NCI-H510A (cell line): ENCODE measurements around the gene MYRIP.
"Not testable (repeated sequence)": the region's sequence is repeated elsewhere in the genome, so short reads cannot be mapped to it uniquely, and the experiment has no call there.

Experiments used
- DNase-seq: peaks from one replicate; lab custom pipeline; 2025; lab: John Stamatoyannopoulos, UW

Gene MYRIP

DNA sequence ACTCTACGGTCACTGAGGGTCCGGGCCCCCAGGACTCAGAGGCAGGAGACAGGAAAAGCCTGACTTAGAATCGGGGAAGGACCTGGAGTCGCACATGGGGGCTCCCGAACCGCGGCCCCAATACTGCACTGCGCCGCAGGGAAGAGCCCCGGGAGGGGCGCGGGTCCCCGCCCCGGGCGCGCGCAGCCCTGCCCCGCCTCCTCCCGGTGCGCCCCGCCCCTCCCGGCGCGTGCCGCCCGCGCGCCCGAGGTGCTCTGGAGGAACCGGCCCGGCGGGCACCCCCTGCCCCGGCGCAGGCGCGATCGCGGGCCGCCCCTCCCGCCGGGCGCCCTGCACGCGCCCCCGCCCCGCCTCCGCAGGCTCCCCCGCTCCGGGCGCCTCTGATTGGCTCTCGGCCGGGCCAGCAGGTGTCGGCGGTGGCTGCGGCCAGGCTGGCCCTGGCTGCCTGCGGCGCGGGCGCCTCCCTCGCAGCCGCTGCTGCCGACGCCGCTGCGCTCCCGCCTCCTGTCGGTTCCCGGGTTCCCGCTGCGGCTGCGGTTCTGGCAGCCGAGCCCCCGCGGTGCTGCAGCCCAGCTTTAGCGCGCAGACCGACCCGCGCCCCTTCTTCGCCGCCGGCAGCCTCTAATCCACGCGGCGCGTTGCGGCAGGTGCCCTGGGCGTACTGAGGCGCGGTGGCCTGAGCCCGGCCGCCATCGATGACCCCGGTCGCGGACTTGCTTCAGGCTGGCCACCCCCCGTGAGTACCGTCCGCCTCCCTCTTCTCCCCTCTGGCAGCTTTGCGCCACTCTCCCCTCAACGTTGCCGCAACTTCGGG, at the start of gene MYRIP:
MYRIP (plus strand) TSS at position 429 of the 814 bp plus-strand sequence. CDS start 91,208 bp downstream, outside the sequence.
- peak; percentile 72 for DNase-seq

DNA sequence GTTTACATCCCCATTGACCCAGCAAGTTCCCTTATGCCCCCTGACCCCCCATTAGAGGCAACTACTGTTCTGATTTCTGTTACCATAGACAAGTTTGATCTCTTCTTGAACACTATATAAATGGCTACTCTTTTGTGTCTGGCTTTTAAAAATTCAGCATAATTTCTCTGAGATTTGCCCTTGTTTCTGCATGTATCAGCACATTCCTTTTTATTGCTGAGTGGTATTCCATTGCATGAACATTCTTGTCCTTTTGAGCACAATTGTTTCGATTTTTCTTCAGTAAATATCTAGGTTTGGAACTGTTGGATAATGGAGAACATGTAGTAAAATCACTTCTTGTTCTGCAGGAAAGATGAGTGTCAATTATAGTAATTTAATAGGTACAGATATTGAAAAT, 49.1 kb upstream of the MYRIP start:
- no peak for DNase-seq

DNA sequence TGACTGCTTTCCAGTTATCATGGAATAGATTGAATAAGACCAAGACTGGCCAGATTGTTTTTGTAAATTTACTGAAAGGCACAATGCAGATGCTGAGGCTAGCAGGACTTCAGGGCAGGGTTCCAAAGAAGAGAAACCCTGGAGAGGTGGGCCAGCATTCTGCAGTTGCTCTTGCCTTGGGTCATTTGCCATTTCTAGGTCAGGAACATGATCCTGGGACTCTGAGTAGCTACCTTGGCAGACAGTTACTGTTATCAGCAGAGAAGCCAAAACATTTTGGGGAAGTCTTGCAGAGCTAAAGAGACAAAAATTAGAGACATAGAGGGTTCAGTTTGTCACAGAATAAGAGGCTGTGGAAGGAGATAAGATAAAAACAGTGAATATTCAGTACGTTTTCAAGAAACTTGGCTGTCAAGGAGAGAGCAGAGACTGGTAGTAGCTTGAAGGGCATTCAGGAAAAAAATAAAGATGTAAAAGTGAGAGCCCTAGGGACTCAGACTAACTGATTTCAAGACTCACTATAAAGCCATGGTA, 46.8 kb upstream of the MYRIP start:
- DNase-seq, result no peak

DNA sequence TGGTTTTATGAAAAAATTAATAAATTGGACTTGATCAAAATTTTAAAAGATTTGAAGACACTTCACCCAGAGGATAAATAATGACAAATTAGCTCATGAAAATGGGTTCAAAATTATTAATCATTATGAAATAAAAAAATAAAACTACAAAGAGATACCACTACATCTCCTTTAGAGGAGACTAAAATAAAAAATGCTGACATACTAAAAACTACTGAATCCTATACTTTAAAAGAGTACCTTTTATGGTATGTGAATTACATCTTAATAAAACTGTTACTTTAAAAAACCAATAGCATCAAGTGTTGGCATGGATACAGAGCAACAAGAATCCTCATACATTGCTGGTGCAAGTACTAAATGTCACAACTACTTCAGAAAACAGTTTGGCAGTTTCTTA, 46.0 kb upstream of the MYRIP start:
- DNase-seq, result no peak

DNA sequence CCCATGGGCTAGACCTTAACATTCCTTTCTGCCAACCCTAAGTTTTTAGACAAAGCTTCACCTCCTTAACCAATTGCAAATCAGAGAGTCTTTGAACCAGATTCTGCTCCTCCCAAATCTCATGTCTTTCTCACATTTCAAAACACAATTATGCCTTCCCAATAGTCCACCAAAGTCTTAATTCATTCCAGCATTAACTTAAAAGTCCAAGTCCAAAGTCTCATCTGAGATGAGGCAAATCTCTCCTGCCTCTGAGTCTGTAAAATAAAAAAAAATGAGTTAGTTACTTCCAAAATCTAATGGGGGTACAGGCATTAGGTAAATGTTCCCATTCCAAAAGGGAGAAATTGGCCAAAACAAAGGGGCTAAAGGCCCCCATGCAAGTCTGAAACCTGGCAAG, 43.8 kb upstream of the MYRIP start:
- no peak for DNase-seq

DNA sequence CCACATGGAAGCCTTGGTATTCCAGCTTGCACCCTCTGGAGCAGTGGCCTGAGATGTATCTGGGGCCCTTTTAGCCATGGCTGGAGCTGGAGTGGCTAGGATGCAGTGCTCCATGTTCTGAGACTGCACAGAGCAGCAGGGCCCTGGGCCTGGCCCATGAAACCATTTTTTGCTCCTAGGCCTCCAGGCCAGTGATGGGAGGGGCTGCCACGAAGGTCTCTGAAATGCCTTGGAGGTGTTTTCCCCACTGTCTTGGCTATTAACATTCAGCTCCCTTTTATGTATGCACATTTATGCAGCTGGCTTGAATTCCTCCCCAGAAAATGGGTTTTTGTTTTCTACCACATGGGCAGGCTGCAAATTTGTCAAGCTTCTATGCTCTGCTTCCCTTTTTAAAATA, 43.0 kb upstream of the MYRIP start:
- DNase-seq, result no peak

DNA sequence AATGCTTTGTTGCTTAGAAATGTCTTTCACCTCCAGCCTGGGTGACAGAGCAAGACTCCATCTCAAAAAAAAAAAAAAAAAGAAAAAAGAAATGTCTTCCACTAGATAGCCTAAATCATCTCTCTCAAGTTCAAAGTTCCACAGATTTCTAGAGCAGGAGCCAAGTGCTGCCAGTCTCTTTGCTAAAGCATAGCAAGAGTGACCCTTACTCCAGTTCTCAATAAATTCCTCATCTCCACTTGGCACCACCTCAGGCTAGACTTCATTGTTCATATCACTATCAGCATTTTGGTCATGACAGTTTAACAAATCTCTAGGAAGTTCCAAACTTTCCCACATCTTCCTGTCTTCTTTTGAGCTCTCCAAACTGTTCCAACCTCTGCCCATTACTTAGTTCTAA, 42.5 kb upstream of the MYRIP start:
- DNase-seq, result not testable (repeated sequence)

DNA sequence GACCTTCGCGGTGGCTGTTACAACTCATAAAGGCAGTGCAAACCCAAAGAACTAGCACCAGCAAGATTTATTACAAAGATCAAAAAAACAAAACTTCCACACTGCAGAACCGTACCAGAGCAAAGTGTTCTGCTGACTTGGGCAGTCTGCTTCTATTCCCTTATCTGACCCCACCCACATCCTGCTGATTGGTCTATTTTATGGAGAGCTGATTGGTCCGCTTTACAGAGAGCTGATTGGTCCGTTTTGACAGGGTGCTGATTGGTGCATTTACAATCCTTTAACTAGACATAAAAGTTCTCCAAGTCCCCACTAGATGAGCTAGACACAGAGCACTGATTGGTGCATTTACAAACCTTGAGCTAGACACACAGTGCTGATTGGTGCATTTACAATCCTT, 31.2 kb upstream of the MYRIP start:
- DNase-seq, result not testable (repeated sequence)

DNA sequence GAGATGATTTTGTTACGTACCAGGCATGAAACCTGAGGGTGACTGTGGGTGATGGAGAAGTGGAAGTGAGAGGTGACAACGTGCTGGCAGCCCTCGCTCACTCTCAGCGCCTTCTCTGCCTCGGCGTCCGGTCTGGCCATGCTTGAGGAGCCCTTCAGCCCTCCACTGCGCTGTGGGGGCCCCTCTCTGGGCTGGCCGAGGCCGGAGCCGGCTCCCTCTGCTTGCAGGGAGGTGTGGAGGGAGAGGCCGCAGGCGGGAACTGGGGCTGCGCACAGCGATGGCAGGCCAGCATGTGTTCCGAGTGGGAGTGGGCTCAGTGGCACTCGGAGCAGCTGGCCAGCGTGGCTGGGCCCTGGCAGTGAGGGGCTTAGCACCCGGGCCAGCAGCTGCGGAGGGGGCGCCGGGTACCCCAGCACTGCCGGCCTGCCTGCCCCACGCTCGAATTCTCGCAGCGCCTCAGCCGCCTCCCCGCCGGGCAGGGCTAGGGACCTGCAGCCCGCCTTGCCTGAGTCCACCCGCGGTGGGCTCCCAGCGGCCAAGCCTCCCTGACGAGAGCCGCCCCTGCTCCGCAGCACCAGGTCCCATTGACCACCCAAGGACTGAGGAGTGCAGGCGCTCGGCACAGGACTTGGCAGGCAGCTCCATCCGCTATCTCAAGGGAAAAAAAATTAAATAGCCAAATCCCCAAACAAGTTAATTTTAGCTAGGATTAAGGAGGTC, 29.7 kb upstream of the MYRIP start:
- no peak for DNase-seq

DNA sequence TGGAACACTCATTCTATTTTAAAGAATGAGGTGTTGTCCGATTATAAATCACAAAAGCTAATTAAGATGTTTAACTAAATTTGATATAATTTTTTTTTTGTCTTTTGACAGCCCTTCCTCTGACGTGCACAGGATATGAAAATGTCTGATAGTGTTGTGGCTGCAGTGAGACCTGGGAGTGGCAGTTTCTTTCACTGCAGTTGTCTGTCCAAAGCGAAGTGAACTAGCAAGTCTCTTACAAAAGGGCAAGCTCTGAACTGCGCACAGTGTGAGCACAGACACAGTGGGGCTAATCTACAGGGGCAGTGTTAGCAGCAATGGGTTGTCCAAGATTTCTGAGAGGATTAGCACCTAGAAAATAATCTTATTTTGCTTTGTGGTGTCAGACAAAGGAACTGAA, 29.1 kb upstream of the MYRIP start:
- no peak for DNase-seq

DNA sequence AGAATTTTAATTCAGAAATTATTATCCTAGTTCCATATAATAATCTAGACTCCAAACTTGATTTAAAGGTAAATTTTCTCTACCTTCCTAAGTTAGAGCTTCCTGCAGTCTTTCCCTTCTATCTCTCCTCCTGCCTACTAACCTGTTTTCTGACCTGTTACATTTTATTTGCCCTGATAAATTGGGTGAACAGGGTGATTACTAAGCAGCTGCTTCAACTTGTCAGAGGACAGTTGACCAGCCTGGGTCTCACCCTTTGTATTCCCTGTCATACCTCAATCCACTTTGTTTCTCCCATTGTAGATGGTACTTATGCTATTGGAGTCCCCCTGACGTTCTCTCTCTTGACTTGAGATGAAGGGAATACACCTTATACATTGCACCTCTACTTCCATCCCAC, 28.4 kb upstream of the MYRIP start:
- DNase-seq, result no peak

DNA sequence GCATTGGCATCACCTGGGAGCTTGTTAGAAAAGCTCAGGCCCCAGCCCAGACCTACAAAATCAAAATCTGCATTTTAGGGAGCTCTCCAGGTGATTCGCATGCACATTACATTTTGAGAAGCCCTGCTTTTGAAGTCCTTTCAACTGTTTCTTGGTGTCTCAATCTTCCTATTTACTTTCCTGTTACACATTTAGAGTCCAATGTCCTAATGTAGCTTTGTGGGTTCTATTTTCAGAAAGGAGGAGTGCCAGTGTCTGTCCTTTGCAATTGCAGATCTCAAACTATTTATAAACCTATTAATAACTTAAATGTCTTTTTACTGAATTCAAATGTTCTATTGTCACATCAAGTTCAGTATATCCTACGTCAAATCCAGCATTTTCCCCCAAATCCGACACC, 27.8 kb upstream of the MYRIP start:
- DNase-seq, result no peak

DNA sequence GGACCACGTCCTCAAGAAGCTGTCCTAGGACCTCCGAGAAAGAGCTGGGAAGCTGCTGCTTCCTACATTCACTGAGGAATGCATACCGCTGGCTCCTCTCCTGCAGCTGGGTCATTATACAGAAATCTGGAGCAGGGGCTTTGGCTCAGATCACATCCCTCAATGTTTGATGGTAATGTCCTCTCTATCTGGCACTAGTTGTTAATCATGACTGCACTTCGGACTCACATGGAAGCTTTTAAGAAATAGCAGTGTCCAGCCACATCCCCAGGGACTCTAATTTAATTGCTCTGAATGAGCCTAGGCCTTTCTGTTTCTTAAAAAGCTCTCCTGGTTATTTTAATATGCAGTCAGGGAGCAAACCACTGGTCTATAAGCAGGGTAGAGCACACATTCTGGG, 25.7 kb upstream of the MYRIP start:
- DNase-seq, result no peak

DNA sequence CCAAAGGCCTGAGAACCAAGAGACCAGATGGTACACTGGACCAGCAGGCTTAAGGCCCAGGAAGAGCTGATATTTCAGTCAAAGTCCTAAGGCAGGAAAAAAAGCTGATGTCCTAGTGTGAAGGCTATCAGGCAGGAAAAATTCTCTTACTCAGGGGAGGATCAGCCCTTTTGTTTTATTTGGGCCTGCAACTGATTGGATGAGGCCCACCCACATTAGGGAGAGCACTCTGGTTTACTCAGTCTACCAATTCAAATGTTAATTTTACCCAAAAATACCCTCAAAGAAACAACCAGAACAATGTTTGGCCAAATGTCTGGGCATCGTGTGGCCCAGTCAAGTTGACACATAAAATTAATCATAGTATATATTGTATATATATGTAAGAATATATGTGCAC, 24.5 kb upstream of the MYRIP start:
- DNase-seq, result no peak

DNA sequence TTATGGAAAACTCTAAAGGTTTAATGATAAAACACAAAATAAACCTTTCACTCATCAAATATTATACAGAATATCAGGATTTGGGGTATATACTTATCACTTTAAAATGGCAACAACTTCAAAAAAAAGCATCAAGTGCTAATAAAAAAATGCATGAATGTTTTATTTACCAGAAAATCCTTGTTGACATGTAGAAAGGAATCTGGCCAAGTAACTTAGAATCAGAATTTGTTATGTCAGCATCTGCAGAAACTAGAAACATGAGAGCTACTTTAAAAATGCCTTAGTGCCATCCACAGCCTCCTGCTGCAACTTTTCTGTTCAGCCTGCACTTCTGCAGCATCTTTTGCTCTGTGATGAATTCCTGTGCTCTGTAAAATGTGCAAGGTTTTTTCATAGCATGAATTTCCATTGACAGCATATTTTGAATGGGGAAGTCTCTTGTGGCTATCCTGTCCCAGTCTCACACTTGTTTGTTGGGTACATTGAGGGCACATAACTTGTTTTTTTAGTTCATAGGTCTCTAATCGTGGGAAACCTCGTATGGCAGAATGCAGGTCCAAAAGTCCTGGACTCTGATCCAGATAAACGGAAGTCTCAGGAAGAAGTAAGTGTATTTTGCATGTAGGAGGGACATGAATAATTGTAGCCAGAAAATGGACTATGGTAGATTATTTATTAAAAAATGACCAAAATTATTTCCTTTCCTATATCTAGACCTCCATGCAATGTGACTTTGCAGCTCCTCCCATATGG, 21.1 kb upstream of the MYRIP start:
- DNase-seq, result no peak

DNA sequence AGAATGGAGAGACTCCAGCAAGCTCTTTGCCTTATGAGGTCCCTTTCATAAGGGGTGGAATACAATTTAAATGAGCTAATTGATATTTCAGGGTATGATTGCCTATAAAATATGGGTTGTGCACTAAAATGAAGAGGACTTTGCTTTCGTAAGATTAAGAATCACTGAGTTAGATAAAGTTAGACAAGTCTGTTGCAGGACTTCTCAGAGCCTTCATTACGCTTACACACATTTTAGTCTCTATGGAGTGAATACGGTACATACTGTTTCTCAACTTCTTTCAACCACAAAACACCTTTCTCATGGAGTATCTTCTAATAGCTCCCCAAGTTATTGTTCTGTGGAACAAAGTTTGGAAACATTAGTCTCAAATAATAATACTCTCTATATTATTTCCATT, 17.8 kb upstream of the MYRIP start:
- DNase-seq, result no peak

DNA sequence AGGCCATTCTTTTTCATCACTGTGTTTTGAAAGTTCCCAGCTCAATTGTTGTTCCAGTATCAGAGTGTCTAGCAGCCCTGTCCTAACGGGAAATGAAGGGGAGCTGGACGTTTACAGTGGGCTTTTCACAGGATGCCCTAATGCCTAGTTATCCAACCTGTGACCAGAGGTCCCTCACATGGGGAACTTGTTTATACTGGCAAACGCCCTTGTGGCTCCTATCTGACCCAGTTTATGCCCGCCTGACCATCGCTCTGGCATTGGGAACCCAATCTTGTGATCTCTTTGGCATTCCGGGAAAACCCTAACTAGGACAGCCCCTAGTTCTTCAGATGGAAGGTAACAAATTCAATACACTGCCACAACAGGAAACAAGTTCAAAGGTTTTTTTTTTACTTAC, 14.5 kb upstream of the MYRIP start:
- no peak for DNase-seq

DNA sequence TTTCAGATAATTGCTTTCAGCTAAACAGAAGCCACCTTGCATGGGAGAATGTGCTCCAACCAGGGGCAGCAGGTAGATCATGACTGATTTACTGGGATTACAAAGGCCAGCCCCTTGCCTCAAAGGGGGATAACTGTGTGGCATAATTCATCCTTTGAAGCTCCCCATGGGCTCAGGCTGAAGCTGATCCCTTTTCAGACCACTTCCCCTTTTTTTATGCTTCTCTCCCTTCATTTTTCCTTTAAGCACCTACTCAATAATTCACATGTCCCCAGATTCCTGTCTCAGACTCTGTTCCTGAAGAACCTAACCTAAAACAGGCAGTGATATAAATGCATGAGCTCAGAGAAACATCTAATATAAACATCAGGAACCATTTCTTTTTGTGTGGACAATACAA, 8.2 kb upstream of the MYRIP start:
- DNase-seq, result no peak

DNA sequence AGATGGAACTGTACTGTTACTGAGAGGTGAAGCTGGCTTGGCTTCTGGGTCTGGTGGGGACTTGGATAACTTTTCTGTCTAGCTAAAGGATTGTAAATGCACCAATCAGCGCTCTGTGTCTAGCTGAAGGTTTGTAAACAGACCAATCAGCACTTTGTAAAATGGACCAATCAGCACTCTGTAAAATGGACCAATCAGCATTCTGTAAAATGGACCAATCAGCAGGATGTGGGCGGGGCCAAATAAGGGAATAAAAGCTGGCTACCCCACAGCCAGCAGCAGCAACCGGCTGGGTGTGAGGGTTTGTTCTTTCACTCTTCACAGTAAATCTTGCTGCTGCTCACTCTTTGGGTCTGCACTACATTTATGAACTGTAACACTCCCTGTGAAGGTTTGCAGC, 6.9 kb upstream of the MYRIP start:
- not testable (repeated sequence) for DNase-seq

DNA sequence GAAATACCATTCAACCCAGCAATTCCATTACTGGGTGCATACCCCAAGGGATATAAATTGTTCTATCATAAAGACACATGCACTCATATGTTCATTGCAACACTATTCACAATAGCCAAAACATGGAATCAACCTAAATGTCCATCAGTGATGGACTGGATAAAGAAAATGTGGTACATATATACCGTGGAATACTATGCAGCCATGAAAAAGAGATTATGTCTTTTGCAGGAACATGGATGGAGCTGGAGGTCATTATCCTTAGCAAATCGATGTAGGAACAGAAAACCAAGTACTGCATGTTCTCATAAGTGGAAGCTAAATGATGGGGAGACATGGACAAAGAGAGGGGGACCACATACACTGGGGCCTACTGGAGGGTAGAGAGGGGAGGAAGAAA, 5.5 kb upstream of the MYRIP start:
- DNase-seq, result no peak

DNA sequence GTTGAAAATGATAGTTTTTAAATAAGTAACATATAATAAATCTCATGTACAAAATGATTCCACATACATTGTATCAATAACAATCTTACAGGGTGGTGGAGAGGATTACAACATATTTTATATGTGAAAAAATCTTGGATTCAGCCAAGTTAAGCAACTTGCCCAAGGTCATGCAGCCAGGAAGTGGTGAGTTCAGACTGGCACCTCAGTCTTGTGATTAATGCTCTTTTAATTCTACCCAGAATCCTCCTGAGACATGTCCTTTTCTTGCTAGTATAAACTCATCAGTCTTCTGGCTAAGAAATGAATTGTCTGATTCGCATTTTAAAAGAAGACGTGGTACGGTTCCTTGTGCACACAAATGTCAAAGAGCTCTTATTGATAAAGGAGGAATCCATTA, 4.5 kb upstream of the MYRIP start:
- no peak for DNase-seq

DNA sequence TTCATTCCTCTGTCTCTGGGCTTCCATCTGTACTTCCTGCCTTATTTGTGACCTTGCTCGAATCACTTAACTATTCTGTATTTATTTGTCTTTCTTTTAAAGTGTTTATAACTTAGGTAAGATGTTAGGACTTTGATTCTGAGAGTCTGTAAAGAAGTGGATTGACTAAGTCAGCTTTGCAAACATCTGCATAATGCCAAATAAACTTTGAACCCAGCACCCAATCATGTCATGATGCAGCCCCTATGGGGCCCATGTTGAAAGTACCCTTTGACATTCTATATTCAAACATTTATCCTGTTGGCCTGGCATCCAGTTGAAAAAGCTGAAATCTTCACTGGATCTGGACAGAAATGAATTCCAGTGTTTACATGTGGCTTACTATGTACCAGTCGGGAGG, 3.8 kb upstream of the MYRIP start:
- DNase-seq, result no peak

DNA sequence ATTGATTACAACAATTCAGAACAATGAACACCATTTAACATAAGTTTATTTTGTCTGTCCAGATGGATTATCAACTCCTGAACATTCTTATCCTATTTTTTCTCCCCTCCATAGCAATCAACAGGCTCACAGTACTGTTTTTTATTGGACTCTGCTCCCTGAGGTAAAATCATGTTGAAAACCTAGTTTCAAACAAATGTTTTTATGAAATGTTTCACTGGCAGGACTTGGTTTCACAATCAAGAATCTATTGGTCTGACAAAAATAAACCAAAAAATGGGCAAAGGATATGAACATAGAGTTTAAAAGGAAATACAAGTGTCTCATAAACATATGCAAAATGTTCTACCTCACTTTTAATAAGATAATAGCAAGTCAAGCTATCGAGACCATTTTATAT, 2.6 kb upstream of the MYRIP start:
- DNase-seq, result no peak
